OCI-LY3 (cell line): ENCODE data around the gene PCP4.

Source experiments
- H2AFZ ChIP-seq: fragments of 200-600, 300-600 bp; shearing (Covaris generic); 2 replicates; pipeline ENCODE4 v1.6.0; 2014; ENCODE audit warnings: antibody characterized with exemption, low read depth, low read length
- H3K27ac ChIP-seq: fragments of 200-600, 300-600 bp; sonication (generic); 2 replicates; pipeline ENCODE4 v1.5.1; 2014; ENCODE audit warnings: mild to moderate bottlenecking, low read length, moderate library complexity, mixed read lengths
- H3K27me3 ChIP-seq: fragments of 200-600, 300-600 bp; sonication (generic); 2 replicates; pipeline ENCODE4 v1.6.1; 2014; ENCODE audit warnings: low read depth, low read length, mixed read lengths
- H3K36me3 ChIP-seq: fragments of 200-600, 300-600 bp; sonication (generic); replicated peaks from 2 replicates; pipeline ENCODE3; 2014; ENCODE audit warnings: low read depth, low read length, mixed read lengths
- H3K4me1 ChIP-seq: fragments of 300-600, 200-600 bp; sonication (generic); 2 replicates; pipeline ENCODE4 v1.6.1; 2014; ENCODE audit warnings: low read length, mixed read lengths
- H3K4me2 ChIP-seq: fragments of 200-600, 300-600 bp; sonication (generic); 2 replicates; pipeline ENCODE4 v1.6.1; 2014; ENCODE audit warnings: low read length, mixed read lengths
- H3K4me3 ChIP-seq: fragments of 300-600, 200-600 bp; sonication (generic); 2 replicates; pipeline ENCODE4 v1.5.1; 2014; ENCODE audit warnings: antibody characterized with exemption, mild to moderate bottlenecking, low read length, moderate library complexity
- H3K79me2 ChIP-seq: fragments of 300-600, 200-600 bp; shearing (Covaris generic); 2 replicates; pipeline ENCODE4 v1.6.1; 2014; ENCODE audit warnings: mild to moderate bottlenecking, low read length, mixed read lengths
- H3K9ac ChIP-seq: fragments of 300-600, 200-600 bp; shearing (Covaris generic); 2 replicates; pipeline ENCODE4 v1.6.0; 2014; ENCODE audit warnings: mild to moderate bottlenecking, low read length, moderate library complexity
- H3K9me3 ChIP-seq: fragments of 200-600, 300-600 bp; shearing (Covaris generic); 2 replicates; pipeline ENCODE4 v1.6.1; 2014; ENCODE audit warnings: low read length, mixed read lengths; ENCODE audit not compliant: insufficient read depth
- H4K20me1 ChIP-seq: fragments of 200-600, 300-600 bp; sonication (generic); 2 replicates; pipeline ENCODE4 v1.6.1; 2016; ENCODE audit warnings: low read length, mixed read lengths; ENCODE audit not compliant: insufficient read depth
- EZH2phosphoT487 ChIP-seq: fragments of 200-600 bp; shearing (Covaris generic); IDR thresholded peaks from 2 replicates; pipeline ENCODE4 v1.6.1; 2018; ENCODE audit warnings: antibody characterized with exemption, mixed run types, low read depth
- TF ChIP-seq, protein P1 (sequence below): fragments of 200-600, 300-600 bp; sonication (generic); IDR thresholded peaks from 2 replicates; pipeline ENCODE4 v1.5.1; 2014; ENCODE audit warnings: antibody characterized with exemption, low read length, low read depth

The PCP4 gene

GRCh38 chr21:39900491-39900890 lies 33.3 kb downstream of the PCP4 start:
- Histone ChIP-seq H3K27me3 (no peaks in the 10 kb centered on the region), H3K4me3 (no peak overlapping the region), H3K27ac (no peak overlapping the region), H3K36me3 (no peaks in the 10 kb centered on the region), H3K4me1 (no peaks in the 10 kb centered on the region), H3K9ac (no peak overlapping the region), H3K79me2 (no peaks in the 10 kb centered on the region), H3K4me2 (no peak overlapping the region), H3K9me3 (no peaks in the 10 kb centered on the region), H2AFZ (no peak overlapping the region), H4K20me1 (no peaks in the 10 kb centered on the region)
- TF ChIP-seq, protein P1, sequence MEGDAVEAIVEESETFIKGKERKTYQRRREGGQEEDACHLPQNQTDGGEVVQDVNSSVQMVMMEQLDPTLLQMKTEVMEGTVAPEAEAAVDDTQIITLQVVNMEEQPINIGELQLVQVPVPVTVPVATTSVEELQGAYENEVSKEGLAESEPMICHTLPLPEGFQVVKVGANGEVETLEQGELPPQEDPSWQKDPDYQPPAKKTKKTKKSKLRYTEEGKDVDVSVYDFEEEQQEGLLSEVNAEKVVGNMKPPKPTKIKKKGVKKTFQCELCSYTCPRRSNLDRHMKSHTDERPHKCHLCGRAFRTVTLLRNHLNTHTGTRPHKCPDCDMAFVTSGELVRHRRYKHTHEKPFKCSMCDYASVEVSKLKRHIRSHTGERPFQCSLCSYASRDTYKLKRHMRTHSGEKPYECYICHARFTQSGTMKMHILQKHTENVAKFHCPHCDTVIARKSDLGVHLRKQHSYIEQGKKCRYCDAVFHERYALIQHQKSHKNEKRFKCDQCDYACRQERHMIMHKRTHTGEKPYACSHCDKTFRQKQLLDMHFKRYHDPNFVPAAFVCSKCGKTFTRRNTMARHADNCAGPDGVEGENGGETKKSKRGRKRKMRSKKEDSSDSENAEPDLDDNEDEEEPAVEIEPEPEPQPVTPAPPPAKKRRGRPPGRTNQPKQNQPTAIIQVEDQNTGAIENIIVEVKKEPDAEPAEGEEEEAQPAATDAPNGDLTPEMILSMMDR, result no peak
- no peak for TF ChIP-seq EZH2phosphoT487

DNA sequence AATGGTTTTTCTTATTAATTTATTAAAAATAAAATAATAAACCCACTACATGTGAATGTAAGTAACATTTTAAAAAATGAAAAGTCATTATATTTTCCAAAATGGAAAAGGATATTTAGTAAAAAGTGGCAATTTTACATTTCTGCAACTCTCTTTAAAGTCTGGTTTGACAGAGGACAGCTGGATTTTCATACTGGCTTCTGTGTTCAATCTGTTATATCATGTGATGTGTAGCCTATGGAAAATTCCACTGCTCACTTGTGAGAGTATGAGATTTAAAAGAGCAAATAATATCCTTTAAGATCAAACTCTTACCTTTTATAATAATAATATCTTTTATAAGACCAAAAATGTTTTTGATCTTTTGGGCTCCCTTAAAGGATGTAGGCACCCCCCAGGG lies 33.7 kb downstream of the PCP4 start:
- H3K27me3 ChIP-seq, result no peaks in the 10 kb centered on the region
- no peaks in the 10 kb centered on the region for H3K9me3 ChIP-seq
- no peak overlapping the region for H3K4me2 ChIP-seq
- H3K4me1 ChIP-seq, result no peaks in the 10 kb centered on the region
- no peak for TF ChIP-seq EZH2phosphoT487
- TF ChIP-seq, protein P1, result no peak
- no peak overlapping the region for H3K27ac ChIP-seq
- no peaks in the 10 kb centered on the region for H4K20me1 ChIP-seq
- H3K79me2 ChIP-seq, result no peaks in the 10 kb centered on the region
- no peak overlapping the region for H3K4me3 ChIP-seq
- no peak overlapping the region for H3K9ac ChIP-seq
- no peak overlapping the region for H2AFZ ChIP-seq
- no peaks in the 10 kb centered on the region for H3K36me3 ChIP-seq

DNA sequence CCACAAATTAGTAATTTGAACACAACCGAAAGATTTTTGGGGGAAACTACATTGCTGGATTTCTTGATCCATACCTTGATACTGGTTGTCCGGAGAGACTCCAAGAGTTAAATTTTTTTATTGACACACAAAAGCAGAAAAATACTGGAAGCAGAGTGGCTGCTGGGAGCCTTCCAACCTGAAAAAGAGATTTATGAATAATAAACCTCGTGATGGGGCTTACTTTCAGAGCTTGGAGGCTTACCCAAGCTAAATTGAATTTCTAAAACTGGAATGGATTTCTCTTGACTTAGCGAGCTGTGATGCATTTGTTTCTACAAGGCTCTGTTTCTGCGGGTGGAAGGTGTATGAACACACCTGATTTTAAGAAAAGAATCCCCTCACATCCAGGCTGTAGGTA lies 35.7 kb downstream of the PCP4 start:
- Histone ChIP-seq H3K36me3 (no peaks in the 10 kb centered on the region), H3K4me2 (no peak overlapping the region), H3K27me3 (no peaks in the 10 kb centered on the region), H2AFZ (no peak overlapping the region), H3K9me3 (no peaks in the 10 kb centered on the region), H3K27ac (no peak overlapping the region), H4K20me1 (no peaks in the 10 kb centered on the region), H3K79me2 (no peaks in the 10 kb centered on the region), H3K4me1 (no peaks in the 10 kb centered on the region), H3K9ac (no peak overlapping the region), H3K4me3 (no peak overlapping the region)
- no peak for TF ChIP-seq EZH2phosphoT487

GRCh38 chr21:39904457-39904856 lies 37.2 kb downstream of the PCP4 start:
- H3K79me2 ChIP-seq, result no peaks in the 10 kb centered on the region
- no peaks in the 10 kb centered on the region for H3K27me3 ChIP-seq
- H3K4me3 ChIP-seq, result no peak overlapping the region
- no peak overlapping the region for H3K27ac ChIP-seq
- H3K9me3 ChIP-seq, result no peaks in the 10 kb centered on the region
- no peak overlapping the region for H3K9ac ChIP-seq
- no peaks in the 10 kb centered on the region for H4K20me1 ChIP-seq
- TF ChIP-seq, protein P1, result no peak
- H3K36me3 ChIP-seq, result no peaks in the 10 kb centered on the region
- H2AFZ ChIP-seq, result no peak overlapping the region
- no peak overlapping the region for H3K4me2 ChIP-seq
- no peaks in the 10 kb centered on the region for H3K4me1 ChIP-seq

DNA sequence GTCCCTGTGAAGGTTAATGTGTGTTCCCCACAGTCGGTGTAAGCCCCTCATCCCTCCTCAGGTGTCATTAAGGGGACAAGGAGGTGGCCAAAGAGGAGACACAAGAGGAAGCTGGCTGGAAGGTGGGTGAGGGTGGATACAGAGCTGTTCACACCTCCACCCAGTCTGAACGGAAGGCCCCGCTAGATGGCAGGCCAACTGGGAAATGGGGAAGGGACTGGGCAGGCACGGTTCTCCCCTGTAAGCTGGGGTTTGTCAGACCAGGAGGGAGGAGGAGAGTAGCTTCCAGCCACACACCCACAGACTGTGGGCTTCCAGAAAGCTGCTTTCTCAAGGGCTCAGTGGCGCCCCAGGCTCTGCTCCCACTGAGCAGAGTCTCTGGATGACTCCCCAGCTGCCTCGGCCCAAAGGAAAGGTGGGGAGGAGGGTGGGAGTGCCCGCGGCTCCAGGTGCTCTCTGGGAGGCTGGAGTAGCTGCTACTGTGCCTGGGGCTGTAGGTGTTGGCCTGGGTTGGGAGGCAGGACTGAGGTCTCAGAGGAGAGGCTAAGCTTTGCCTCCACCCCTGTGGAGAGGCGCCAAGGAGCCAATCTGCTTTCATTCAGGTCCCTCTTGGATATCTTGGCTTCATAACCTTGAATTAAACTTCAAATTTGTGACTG lies 41.2 kb downstream of the PCP4 start:
- no peaks in the 10 kb centered on the region for H3K79me2 ChIP-seq
- no peak overlapping the region for H3K4me3 ChIP-seq
- H4K20me1 ChIP-seq, result no peaks in the 10 kb centered on the region
- no peaks in the 10 kb centered on the region for H3K4me1 ChIP-seq
- H3K4me2 ChIP-seq, result no peak overlapping the region
- H2AFZ ChIP-seq, result no peak overlapping the region
- no peak overlapping the region for H3K9ac ChIP-seq
- H3K36me3 ChIP-seq, result no peaks in the 10 kb centered on the region
- no peak overlapping the region for H3K27ac ChIP-seq
- H3K9me3 ChIP-seq, result no peaks in the 10 kb centered on the region
- TF ChIP-seq, protein P1, result no peak
- TF ChIP-seq EZH2phosphoT487, result no peak
- H3K27me3 ChIP-seq, result no peaks in the 10 kb centered on the region
